ENCODE results near the gene BCAR1. TPM values are rescaled to one million over a fixed set of nuclear protein-coding genes. Genes with fewer than 3 reads are reported as not detected.

Gene BCAR1
- total RNA-seq, 1 experiment from 2014 or later = 95.6 TPM

DNA sequence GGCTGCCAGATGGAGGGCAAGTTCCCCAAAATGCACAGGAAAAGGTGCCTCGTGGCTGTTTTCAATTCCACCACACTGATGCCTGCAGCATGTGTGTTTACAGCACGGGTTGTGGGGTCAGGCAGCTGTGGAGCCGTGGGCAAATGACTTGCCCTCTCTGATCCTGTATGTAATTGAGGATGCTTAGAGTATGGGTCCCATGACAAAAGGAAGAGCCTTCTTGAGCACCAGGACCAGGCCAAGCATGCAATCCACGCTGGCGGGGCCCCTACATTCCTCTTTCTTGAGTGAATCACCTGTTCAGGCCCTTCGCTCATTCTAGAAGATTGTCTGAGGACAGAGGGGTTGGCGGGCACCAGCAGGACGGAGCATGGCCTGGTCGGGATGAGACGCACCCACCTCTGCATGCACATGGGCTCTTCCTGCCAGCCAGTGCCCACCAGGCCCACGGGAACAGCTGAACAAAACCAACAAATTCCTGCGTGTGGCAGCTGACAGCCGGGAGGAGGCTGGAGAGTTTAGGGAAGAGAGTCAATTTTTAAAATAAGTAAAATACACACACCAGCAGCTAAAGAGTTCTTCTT lies 43.1 kb downstream of the BCAR1 start (continued):
- TF ChIP-seq, protein P1, sequence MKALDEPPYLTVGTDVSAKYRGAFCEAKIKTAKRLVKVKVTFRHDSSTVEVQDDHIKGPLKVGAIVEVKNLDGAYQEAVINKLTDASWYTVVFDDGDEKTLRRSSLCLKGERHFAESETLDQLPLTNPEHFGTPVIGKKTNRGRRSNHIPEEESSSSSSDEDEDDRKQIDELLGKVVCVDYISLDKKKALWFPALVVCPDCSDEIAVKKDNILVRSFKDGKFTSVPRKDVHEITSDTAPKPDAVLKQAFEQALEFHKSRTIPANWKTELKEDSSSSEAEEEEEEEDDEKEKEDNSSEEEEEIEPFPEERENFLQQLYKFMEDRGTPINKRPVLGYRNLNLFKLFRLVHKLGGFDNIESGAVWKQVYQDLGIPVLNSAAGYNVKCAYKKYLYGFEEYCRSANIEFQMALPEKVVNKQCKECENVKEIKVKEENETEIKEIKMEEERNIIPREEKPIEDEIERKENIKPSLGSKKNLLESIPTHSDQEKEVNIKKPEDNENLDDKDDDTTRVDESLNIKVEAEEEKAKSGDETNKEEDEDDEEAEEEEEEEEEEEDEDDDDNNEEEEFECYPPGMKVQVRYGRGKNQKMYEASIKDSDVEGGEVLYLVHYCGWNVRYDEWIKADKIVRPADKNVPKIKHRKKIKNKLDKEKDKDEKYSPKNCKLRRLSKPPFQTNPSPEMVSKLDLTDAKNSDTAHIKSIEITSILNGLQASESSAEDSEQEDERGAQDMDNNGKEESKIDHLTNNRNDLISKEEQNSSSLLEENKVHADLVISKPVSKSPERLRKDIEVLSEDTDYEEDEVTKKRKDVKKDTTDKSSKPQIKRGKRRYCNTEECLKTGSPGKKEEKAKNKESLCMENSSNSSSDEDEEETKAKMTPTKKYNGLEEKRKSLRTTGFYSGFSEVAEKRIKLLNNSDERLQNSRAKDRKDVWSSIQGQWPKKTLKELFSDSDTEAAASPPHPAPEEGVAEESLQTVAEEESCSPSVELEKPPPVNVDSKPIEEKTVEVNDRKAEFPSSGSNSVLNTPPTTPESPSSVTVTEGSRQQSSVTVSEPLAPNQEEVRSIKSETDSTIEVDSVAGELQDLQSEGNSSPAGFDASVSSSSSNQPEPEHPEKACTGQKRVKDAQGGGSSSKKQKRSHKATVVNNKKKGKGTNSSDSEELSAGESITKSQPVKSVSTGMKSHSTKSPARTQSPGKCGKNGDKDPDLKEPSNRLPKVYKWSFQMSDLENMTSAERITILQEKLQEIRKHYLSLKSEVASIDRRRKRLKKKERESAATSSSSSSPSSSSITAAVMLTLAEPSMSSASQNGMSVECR (CRISPR knock-in tag; IDR thresholded peaks at IDR 0.05; ENCODE audit: borderline replicate concordance) = no peak
- TF ChIP-seq FOXK1 (CRISPR knock-in tag; IDR thresholded peaks at IDR 0.05) = no peak

DNA sequence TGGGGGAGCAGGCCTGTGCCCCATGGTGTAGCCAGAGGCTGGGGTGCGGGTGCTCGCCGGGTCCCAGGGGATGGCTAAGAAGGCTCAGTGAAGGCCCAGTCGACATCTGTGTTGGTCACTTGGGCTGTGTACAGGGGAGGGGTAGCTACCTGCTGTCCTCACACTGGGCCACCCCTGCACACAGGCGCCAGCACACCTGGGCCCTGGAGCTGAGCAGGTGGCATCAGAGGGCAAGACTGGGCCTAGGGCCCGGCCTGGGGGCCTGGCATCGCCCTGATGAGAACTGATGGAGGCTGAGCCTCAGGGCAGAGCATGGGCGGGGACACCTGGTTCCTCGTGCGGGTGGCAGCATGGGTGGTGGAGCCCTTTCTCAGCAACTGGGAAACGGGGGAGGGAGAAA lies 43.6 kb downstream of the BCAR1 start:
- TF ChIP-seq SP1 (CRISPR knock-in tag; conservative IDR thresholded peaks at IDR 0.05) = no peak
- TF ChIP-seq, protein P2, sequence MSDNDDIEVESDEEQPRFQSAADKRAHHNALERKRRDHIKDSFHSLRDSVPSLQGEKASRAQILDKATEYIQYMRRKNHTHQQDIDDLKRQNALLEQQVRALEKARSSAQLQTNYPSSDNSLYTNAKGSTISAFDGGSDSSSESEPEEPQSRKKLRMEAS (CRISPR knock-in tag; IDR thresholded peaks at IDR 0.05) = no peak
- TF ChIP-seq, protein P1 (CRISPR knock-in tag; IDR thresholded peaks at IDR 0.05; ENCODE audit: borderline replicate concordance) = no peak
- TF ChIP-seq ZNF671 (CRISPR knock-in tag; IDR thresholded peaks at IDR 0.05) = no peak
- no peak for TF ChIP-seq FOXP1 (CRISPR knock-in tag; IDR thresholded peaks at IDR 0.05; ENCODE audit: borderline replicate concordance)
- TF ChIP-seq TP53 (CRISPR knock-in tag; IDR thresholded peaks at IDR 0.05) = no peak
- no peak for TF ChIP-seq NR1H2 (CRISPR knock-in tag; IDR thresholded peaks at IDR 0.05)
- TF ChIP-seq, protein P3, sequence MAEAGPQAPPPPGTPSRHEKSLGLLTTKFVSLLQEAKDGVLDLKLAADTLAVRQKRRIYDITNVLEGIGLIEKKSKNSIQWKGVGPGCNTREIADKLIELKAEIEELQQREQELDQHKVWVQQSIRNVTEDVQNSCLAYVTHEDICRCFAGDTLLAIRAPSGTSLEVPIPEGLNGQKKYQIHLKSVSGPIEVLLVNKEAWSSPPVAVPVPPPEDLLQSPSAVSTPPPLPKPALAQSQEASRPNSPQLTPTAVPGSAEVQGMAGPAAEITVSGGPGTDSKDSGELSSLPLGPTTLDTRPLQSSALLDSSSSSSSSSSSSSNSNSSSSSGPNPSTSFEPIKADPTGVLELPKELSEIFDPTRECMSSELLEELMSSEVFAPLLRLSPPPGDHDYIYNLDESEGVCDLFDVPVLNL (CRISPR knock-in tag; IDR thresholded peaks at IDR 0.05; ENCODE audit: borderline replicate concordance, low read depth) = no peak
- TF ChIP-seq ZNF423 (CRISPR knock-in tag; IDR thresholded peaks at IDR 0.05) = no peak
- Mint-ChIP-seq H3K27ac (no peak overlapping the region), H3K4me1 (0 out of 2 replicates have a peak, but pooled peaks cover 6% of the 10 kb centered on the region), H3K36me3 (no peaks in the 10 kb centered on the region), H3K27me3 (ENCODE audit: low read depth) (no peaks in the 10 kb centered on the region), H3K9me3 (no peaks in the 10 kb centered on the region), H3K4me3 (no peak overlapping the region)
- POLR2A ChIA-PET = interaction anchor here (0.9 to 1.7 kb wide), 2 partner anchors 13 to 20 kb away, joined by 4 read pairs; no protein-coding TSS in a partner anchor
- no peak for DNase-seq (ENCODE audit: low spot score)
- ATAC-seq = no peak
- CTCF ChIA-PET = interaction anchor here (2.2 kb wide), 1 partner anchor 26 kb away, joined by 22 read pairs; no protein-coding TSS in a partner anchor

DNA sequence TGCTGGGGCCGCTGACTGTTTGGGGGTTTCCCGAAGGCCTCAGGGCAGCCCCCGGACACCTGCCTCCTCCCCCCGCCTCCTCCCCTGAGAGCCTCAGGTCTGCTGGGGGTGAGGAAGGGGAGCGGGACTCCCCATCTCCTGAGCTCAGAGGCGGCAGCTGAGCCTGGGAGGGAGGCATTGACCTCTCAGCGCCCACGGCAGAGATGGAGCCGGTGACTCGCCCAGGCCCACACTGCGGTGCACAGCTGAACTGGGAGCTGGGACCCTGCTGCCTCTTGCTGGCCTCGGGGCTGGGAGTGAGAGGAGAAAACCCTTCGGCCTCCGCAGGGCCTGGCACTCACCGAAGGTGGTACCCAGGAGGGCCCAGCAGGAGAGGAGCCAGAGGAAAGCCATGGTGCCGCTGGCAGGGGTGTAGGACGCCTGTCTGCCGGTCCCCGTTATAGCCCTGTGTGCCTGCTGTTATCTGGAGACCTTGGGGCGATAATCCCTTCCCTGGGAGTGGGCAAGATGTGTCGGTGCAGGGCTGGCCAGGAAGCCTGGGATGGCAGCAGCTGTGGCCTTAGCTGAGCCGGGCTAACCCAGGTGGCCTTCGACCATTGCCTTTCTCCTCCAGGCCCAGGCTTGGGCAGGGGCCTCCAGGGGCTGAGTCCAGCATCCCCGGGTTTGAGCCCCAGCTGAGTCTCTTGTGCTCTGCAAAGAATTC lies 44.5 kb downstream of the BCAR1 start, which contains the start of gene CTRB2:
Gene CTRB2, minus strand, starts transcription at position 413 of the 703 bp plus-strand sequence. Its CDS starts 20 bp downstream, at position 393.
- no peaks in the 10 kb centered on the region for H3K9me3 Mint-ChIP-seq
- H3K27me3 Mint-ChIP-seq (ENCODE audit: low read depth) = no peaks in the 10 kb centered on the region
- ATAC-seq = no peak
- H3K4me1 Mint-ChIP-seq = 0 out of 2 replicates have a peak, but pooled peaks cover 6% of the 10 kb centered on the region
- H3K4me3 Mint-ChIP-seq = no peak within 1 kb of the TSS
- no peak for DNase-seq (ENCODE audit: low spot score)
- no peak within 1 kb of the TSS for H3K27ac Mint-ChIP-seq
- ChIA-PET POLR2A (interaction anchor here (0.9 kb wide), 1 partner anchor 14 kb away, joined by 4 read pairs; no protein-coding TSS in a partner anchor), CTCF (interaction anchor here (0.6 to 1.4 kb wide), 3 partner anchors 27 to 258 kb away, joined by 3 to 5 read pairs (median 3); no protein-coding TSS in a partner anchor)
- H3K36me3 Mint-ChIP-seq = no peaks in the 10 kb centered on the region
- TF ChIP-seq, protein P1 (CRISPR knock-in tag; IDR thresholded peaks at IDR 0.05; ENCODE audit: borderline replicate concordance) = no peak
- TF ChIP-seq, protein P4, sequence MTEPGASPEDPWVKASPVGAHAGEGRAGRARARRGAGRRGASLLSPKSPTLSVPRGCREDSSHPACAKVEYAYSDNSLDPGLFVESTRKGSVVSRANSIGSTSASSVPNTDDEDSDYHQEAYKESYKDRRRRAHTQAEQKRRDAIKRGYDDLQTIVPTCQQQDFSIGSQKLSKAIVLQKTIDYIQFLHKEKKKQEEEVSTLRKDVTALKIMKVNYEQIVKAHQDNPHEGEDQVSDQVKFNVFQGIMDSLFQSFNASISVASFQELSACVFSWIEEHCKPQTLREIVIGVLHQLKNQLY (CRISPR knock-in tag; IDR thresholded peaks at IDR 0.05) = no peak
- TF ChIP-seq ETV6 (CRISPR knock-in tag; IDR thresholded peaks at IDR 0.05) (no peak), TCF7 (CRISPR knock-in tag; IDR thresholded peaks at IDR 0.05; ENCODE audit: low read depth) (no peak)

Measured in WTC11 (cell line).